DND-41 (cell line): ENCODE data around the gene JDP2.

ENCODE experiments used
- ATAC-seq: fragments of 200-7000 bp; cut with Tn5 transposase; 3 replicates; pipeline ENCODE4 v1.9.1; 2021; ENCODE audit warnings: low read depth; ENCODE audit not compliant: insufficient read depth
- DNase-seq: peaks from one replicate; pipeline ENCODE4 v3.0.0-alpha.2; 2020
- H2AFZ ChIP-seq: 2 replicates; pipeline ENCODE4 v1.6.0; 2012; ENCODE audit warnings: low read depth, low read length
- H3K27ac ChIP-seq: 2 replicates; pipeline ENCODE4 v1.5.1; 2012; ENCODE audit warnings: low read length, inconsistent platforms
- H3K27me3 ChIP-seq: fragments of 200-600 bp; sonication (generic); 2 replicates; pipeline ENCODE4 v1.6.0; 2012; ENCODE audit warnings: low read length, mild to moderate bottlenecking, inconsistent platforms; ENCODE audit not compliant: insufficient read depth, poor library complexity
- H3K36me3 ChIP-seq: 2 replicates; pipeline ENCODE4 v1.5.1; 2012; ENCODE audit warnings: low read length, inconsistent platforms; ENCODE audit not compliant: insufficient read depth
- H3K4me1 ChIP-seq: 2 replicates; pipeline ENCODE4 v1.5.1; 2012; ENCODE audit warnings: mild to moderate bottlenecking, low read length; ENCODE audit not compliant: insufficient read depth
- H3K4me2 ChIP-seq: 2 replicates; pipeline ENCODE4 v1.6.0; 2012; ENCODE audit warnings: mild to moderate bottlenecking, moderate library complexity, low read length, inconsistent platforms; ENCODE audit not compliant: insufficient read depth
- H3K4me3 ChIP-seq, 2 experiments: fragments of 200-600 bp in 1 of 2; shearing (Covaris generic) in 1 of 2; 2 replicates each; pipeline ENCODE4 v1.5.1; 2012 to 2016; ENCODE audit warnings: inconsistent platforms in 2 of 2, low read length in 2 of 2, mild to moderate bottlenecking in 2 of 2, low read depth in 1 of 2, moderate library complexity in 1 of 2
- H3K79me2 ChIP-seq: 2 replicates; pipeline ENCODE4 v1.6.0; 2012; ENCODE audit warnings: low read length, inconsistent platforms; ENCODE audit not compliant: insufficient read depth
- H3K9ac ChIP-seq: 2 replicates; pipeline ENCODE4 v1.6.0; 2012; ENCODE audit warnings: low read depth, mild to moderate bottlenecking, inconsistent platforms, low read length, moderate library complexity
- H3K9me3 ChIP-seq: 2 replicates; pipeline ENCODE4 v1.5.1; 2012; ENCODE audit warnings: low read length, moderate library complexity, mild to moderate bottlenecking, inconsistent platforms; ENCODE audit not compliant: insufficient read depth, severe bottlenecking
- H4K20me1 ChIP-seq: 2 replicates; pipeline ENCODE4 v1.6.0; 2012; ENCODE audit warnings: low read length; ENCODE audit not compliant: insufficient read depth
- EZH2 ChIP-seq: IDR thresholded peaks from 3 replicates; pipeline ENCODE4 v1.6.1; 2012; ENCODE audit warnings: borderline replicate concordance, low read depth, mild to moderate bottlenecking, moderate library complexity, low read length, inconsistent platforms; ENCODE audit not compliant: severe bottlenecking
- TF ChIP-seq, protein P1 (sequence below): IDR thresholded peaks from 2 replicates; pipeline ENCODE4 v1.5.1; 2012; ENCODE audit warnings: borderline replicate concordance, low read length, moderate library complexity, mild to moderate bottlenecking; ENCODE audit not compliant: poor library complexity, severe bottlenecking; ENCODE audit errors: extremely low read depth

The JDP2 gene

GRCh38 chr14:75404847-75405246 is 23.0 kb upstream of the JDP2 start:
- Histone ChIP-seq H3K27ac (no peak overlapping the region), H3K79me2 (no peaks in the 10 kb centered on the region), H3K27me3 (peaks cover 9% of the 10 kb centered on the region), H3K4me2 (no peak overlapping the region), H3K36me3 (no peaks in the 10 kb centered on the region), H3K4me1 (no peaks in the 10 kb centered on the region), H3K9me3 (no peaks in the 10 kb centered on the region), H2AFZ (no peak overlapping the region), H3K4me3 (no peak overlapping the region), H4K20me1 (no peaks in the 10 kb centered on the region), H3K9ac (no peak overlapping the region)
- TF ChIP-seq EZH2: no peak
- TF ChIP-seq, protein P1, sequence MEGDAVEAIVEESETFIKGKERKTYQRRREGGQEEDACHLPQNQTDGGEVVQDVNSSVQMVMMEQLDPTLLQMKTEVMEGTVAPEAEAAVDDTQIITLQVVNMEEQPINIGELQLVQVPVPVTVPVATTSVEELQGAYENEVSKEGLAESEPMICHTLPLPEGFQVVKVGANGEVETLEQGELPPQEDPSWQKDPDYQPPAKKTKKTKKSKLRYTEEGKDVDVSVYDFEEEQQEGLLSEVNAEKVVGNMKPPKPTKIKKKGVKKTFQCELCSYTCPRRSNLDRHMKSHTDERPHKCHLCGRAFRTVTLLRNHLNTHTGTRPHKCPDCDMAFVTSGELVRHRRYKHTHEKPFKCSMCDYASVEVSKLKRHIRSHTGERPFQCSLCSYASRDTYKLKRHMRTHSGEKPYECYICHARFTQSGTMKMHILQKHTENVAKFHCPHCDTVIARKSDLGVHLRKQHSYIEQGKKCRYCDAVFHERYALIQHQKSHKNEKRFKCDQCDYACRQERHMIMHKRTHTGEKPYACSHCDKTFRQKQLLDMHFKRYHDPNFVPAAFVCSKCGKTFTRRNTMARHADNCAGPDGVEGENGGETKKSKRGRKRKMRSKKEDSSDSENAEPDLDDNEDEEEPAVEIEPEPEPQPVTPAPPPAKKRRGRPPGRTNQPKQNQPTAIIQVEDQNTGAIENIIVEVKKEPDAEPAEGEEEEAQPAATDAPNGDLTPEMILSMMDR: no peak
- ATAC-seq (no peak), DNase-seq (no peak)

GRCh38 chr14:75406102-75406501 is 21.7 kb upstream of the JDP2 start:
- no peaks in the 10 kb centered on the region for H3K4me1 ChIP-seq
- no peak overlapping the region for H3K4me2 ChIP-seq
- H3K4me3 ChIP-seq: no peak overlapping the region
- H4K20me1 ChIP-seq: no peaks in the 10 kb centered on the region
- H3K27ac ChIP-seq: no peak overlapping the region
- ATAC-seq (no peak), DNase-seq (no peak)
- no peak overlapping the region for H3K9ac ChIP-seq
- no peak overlapping the region for H2AFZ ChIP-seq
- TF ChIP-seq, protein P1: no peak
- TF ChIP-seq EZH2: no peak
- H3K27me3 ChIP-seq: peaks cover 9% of the 10 kb centered on the region
- H3K36me3 ChIP-seq: no peaks in the 10 kb centered on the region
- H3K9me3 ChIP-seq: no peaks in the 10 kb centered on the region
- no peaks in the 10 kb centered on the region for H3K79me2 ChIP-seq

DNA sequence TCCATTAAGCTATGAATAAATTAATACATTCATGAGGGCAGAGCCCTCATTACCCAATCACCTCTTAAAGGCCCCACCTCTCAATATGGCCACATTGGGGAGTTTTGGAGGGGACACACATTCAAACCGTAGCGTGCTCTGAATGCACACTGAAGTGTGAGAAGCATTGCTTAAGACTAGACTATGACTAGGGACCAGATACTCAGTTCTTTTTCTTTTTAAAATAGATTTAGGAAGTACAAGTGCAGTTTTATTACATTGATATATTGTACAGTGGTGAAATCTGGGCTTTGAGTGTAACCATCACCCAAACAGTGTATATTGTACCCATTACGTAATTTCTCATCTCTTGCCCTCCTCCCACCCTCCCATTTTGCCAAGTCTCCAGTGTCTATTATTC is 21.0 kb upstream of the JDP2 start:
- Histone ChIP-seq H3K4me1 (no peaks in the 10 kb centered on the region), H3K4me2 (no peak overlapping the region), H4K20me1 (no peaks in the 10 kb centered on the region), H3K4me3 (no peak overlapping the region), H3K9ac (no peak overlapping the region), H3K36me3 (no peaks in the 10 kb centered on the region), H3K79me2 (no peaks in the 10 kb centered on the region), H2AFZ (no peak overlapping the region), H3K27me3 (peaks cover 9% of the 10 kb centered on the region), H3K9me3 (no peaks in the 10 kb centered on the region), H3K27ac (no peak overlapping the region)
- no peak for DNase-seq
- no peak for ATAC-seq
- TF ChIP-seq, protein P1: no peak
- no peak for TF ChIP-seq EZH2
